Glutamatergic neuron (in vitro differentiated cells): ENCODE data around the gene SLC7A1. TPM values are rescaled to one million over a fixed set of nuclear protein-coding genes. Genes with fewer than 3 reads are reported as not detected.

Experiments used
- DNase-seq: peaks from one replicate; pipeline ENCODE4 v3.0.0; 2022
- H3K27ac Mint-ChIP-seq: one replicate; pipeline ENCODE4 v1.8.0; 2020; ENCODE audit warnings: mild to moderate bottlenecking, mixed read lengths, inconsistent platforms; ENCODE audit not compliant: unreplicated experiment
- H3K27me3 Mint-ChIP-seq: one replicate; pipeline ENCODE4 v1.8.0; 2020; ENCODE audit warnings: mild to moderate bottlenecking, moderate library complexity, mixed read lengths, inconsistent platforms; ENCODE audit not compliant: unreplicated experiment
- H3K36me3 Mint-ChIP-seq: one replicate; pipeline ENCODE4 v1.8.0; 2020; ENCODE audit warnings: mild to moderate bottlenecking, mixed read lengths, inconsistent platforms; ENCODE audit not compliant: unreplicated experiment
- H3K4me1 Mint-ChIP-seq: one replicate; pipeline ENCODE4 v1.8.0; 2020; ENCODE audit warnings: mild to moderate bottlenecking, low read depth, mixed read lengths, inconsistent platforms; ENCODE audit not compliant: unreplicated experiment
- H3K4me3 Mint-ChIP-seq: one replicate; pipeline ENCODE4 v1.8.0; 2020; ENCODE audit warnings: mild to moderate bottlenecking, mixed read lengths, inconsistent platforms; ENCODE audit not compliant: unreplicated experiment
- H3K9me3 Mint-ChIP-seq: one replicate; pipeline ENCODE4 v1.8.0; 2020; ENCODE audit warnings: mild to moderate bottlenecking, moderate library complexity, mixed read lengths, inconsistent platforms; ENCODE audit not compliant: unreplicated experiment
- CTCF ChIP-seq: fragments of 200-600 bp; sonication (generic); IDR thresholded peaks from one replicate; pipeline ENCODE4 v1.5.0; 2021; ENCODE audit not compliant: partially characterized antibody, unreplicated experiment
- total RNA-seq: library from RNA; stranded (reverse); fragmentation: NEBNext Ultra II Directional; extraction: Animal tissue kit (Norgen Biotek cat#: 25700); gene quantifications from one replicate; pipeline ENCODE4 v1.2.1, GENCODE V29; 2021; ENCODE audit not compliant: unreplicated experiment

Gene SLC7A1
- total RNA-seq, 1 donor from 2014 or later: 89.8 TPM

GRCh38 chr13:29543230-29544215 is 52.0 kb downstream of the SLC7A1 start:
- Mint-ChIP-seq H3K27me3 (peaks cover 3% of the 10 kb centered on the region), H3K27ac (no peak overlapping the region), H3K9me3 (peaks cover 4% of the 10 kb centered on the region), H3K36me3 (peaks cover 7% of the 10 kb centered on the region), H3K4me3 (no peak overlapping the region), H3K4me1 (peaks cover 15% of the 10 kb centered on the region)
- no peak for TF ChIP-seq CTCF
- DNase-seq: no peak

DNA sequence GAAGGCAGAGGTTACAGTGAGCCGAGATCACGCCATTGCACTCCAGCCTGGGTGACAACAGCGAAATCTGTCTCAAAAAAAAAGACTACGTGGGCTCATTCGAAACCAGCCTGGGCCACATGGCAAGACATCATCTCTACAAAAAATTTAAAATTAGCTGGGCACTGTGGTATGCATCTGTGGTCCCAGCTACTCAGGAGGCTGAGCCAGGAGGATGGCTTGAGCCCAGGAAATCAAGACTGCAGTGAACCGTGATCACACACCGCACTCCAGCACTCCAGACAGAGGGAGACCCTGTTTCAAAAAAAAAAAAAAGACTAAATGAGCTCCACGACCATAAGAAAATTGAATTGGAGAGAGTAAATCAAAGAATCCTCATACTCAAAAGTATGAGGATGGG is 53.1 kb downstream of the SLC7A1 start:
- no peak for DNase-seq
- peaks cover 6% of the 10 kb centered on the region for H3K9me3 Mint-ChIP-seq
- H3K4me1 Mint-ChIP-seq: peaks cover 24% of the 10 kb centered on the region

DNA sequence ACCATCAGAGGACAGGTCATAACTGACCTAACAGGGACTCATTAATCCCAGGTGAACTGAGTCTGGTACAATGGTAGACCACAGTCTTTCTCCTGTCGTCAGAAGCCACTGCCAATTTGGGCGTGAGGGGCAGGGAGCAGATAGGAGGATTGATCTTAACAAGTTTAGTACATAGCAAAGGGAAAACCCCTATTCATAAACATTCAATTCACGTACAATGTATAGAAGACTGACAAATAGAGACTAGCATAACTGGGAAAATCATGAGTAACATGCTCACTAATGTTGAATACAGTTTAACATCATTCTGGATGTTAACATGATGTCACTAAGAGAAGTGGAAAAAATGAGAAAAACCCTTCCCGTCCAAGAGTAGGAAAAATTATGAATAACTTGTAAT is 54.1 kb downstream of the SLC7A1 start:
- H3K4me1 Mint-ChIP-seq: peaks cover 24% of the 10 kb centered on the region
- H3K36me3 Mint-ChIP-seq: peaks cover 7% of the 10 kb centered on the region
- H3K27me3 Mint-ChIP-seq: peaks cover 3% of the 10 kb centered on the region
- H3K9me3 Mint-ChIP-seq: peaks cover 6% of the 10 kb centered on the region
- no peak for DNase-seq
- no peak overlapping the region for H3K4me3 Mint-ChIP-seq
- TF ChIP-seq CTCF: no peak
- no peak overlapping the region for H3K27ac Mint-ChIP-seq

More for the DNA sequence above, 53.1 kb downstream of the SLC7A1 start:
- TF ChIP-seq CTCF: no peak
- Mint-ChIP-seq H3K27ac (no peak overlapping the region), H3K27me3 (peaks cover 3% of the 10 kb centered on the region), H3K36me3 (peaks cover 7% of the 10 kb centered on the region), H3K4me3 (no peak overlapping the region)

- TF ChIP-seq CTCF: no peak
- peaks cover 6% of the 10 kb centered on the region for H3K9me3 Mint-ChIP-seq
- peaks cover 7% of the 10 kb centered on the region for H3K36me3 Mint-ChIP-seq
- no peak for DNase-seq
- peaks cover 3% of the 10 kb centered on the region for H3K27me3 Mint-ChIP-seq
- peaks cover 28% of the 10 kb centered on the region for H3K4me1 Mint-ChIP-seq
- H3K4me3 Mint-ChIP-seq: no peak overlapping the region
- H3K27ac Mint-ChIP-seq: no peak overlapping the region
These were observed 54.7 kb downstream of the SLC7A1 start for GRCh38 chr13:29540799-29541198.

DNA sequence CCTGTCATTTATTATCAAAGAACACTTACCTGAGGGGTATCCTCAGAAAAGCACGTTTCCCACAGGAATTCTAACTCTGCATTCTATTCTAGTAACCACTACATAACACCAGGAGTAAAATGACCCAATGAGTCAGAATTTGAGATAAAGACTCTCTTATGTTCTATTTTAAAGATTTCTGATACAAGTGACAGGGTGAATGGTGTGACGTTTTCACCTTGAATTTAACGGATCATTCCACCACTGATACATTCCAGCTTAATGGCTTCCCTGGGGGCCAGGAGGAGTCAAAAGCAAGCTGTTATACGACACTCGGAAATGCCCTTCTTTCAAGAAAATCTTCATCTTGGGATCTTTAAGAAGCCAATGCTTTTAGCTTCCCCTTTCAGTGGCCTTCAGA is 55.2 kb downstream of the SLC7A1 start:
- Mint-ChIP-seq H3K36me3 (peaks cover 7% of the 10 kb centered on the region), H3K9me3 (peaks cover 6% of the 10 kb centered on the region), H3K27me3 (peaks cover 3% of the 10 kb centered on the region), H3K4me1 (peaks cover 29% of the 10 kb centered on the region), H3K27ac (no peak overlapping the region), H3K4me3 (no peak overlapping the region)
- DNase-seq: no peak
- no peak for TF ChIP-seq CTCF
